DND-41 (cell line): ENCODE results near the gene SLC10A7.

Experiments used
- EZH2 ChIP-seq: IDR thresholded peaks from 3 replicates; pipeline ENCODE4 v1.6.1; 2012; ENCODE audit warnings: borderline replicate concordance, low read depth, mild to moderate bottlenecking, moderate library complexity, low read length, inconsistent platforms; ENCODE audit not compliant: severe bottlenecking
- TF ChIP-seq, protein P1 (sequence below): IDR thresholded peaks from 2 replicates; pipeline ENCODE4 v1.5.1; 2012; ENCODE audit warnings: borderline replicate concordance, low read length, moderate library complexity, mild to moderate bottlenecking; ENCODE audit not compliant: poor library complexity, severe bottlenecking; ENCODE audit errors: extremely low read depth

DNA sequence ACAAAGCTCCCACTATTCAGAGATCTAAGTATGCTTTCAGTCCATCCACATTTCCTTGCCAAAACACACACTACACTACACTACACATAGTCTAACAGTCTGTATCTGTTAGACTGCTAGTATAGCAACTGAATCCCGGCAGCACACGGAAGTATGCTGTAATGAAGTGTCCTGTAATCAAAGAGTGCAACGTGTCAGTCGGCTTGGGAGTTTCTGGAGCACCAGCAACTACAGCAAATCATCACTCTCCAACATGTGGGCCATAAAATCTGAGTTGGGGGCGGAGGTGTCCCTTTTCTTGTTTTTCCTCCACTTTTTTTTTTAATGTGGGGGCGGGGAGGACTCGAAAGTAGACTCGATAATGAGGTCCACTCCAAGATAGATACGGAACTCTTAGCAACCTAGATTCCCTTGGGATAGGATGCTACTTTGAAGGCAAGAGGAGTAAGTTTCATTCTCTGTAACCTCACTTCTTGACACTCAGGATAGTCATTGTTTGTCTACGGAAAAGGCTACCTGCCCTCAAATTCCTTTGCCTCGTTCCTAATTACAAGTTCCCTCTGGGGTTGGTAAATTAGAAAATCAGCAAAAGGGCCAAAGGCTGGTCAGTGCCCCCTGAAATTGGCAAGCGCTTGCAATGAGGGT lies 722 bp downstream of the SLC10A7 start:
- TF ChIP-seq, protein P1, sequence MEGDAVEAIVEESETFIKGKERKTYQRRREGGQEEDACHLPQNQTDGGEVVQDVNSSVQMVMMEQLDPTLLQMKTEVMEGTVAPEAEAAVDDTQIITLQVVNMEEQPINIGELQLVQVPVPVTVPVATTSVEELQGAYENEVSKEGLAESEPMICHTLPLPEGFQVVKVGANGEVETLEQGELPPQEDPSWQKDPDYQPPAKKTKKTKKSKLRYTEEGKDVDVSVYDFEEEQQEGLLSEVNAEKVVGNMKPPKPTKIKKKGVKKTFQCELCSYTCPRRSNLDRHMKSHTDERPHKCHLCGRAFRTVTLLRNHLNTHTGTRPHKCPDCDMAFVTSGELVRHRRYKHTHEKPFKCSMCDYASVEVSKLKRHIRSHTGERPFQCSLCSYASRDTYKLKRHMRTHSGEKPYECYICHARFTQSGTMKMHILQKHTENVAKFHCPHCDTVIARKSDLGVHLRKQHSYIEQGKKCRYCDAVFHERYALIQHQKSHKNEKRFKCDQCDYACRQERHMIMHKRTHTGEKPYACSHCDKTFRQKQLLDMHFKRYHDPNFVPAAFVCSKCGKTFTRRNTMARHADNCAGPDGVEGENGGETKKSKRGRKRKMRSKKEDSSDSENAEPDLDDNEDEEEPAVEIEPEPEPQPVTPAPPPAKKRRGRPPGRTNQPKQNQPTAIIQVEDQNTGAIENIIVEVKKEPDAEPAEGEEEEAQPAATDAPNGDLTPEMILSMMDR = no peak
- TF ChIP-seq EZH2 = no peak
